8988T (cell line): ENCODE data around the gene ARL13A.
"Not testable (repeated sequence)": the region's sequence is repeated elsewhere in the genome, so short reads cannot be mapped to it uniquely, and the experiment has no call there.

Experiments
- DNase-seq: peaks from one replicate; pipeline ENCODE4 v3.0.0; 2011

The ARL13A gene

GRCh38 chrX:100994352-100995281 is 25.1 kb downstream of the ARL13A start:
- peak; percentile 18 for DNase-seq

DNA sequence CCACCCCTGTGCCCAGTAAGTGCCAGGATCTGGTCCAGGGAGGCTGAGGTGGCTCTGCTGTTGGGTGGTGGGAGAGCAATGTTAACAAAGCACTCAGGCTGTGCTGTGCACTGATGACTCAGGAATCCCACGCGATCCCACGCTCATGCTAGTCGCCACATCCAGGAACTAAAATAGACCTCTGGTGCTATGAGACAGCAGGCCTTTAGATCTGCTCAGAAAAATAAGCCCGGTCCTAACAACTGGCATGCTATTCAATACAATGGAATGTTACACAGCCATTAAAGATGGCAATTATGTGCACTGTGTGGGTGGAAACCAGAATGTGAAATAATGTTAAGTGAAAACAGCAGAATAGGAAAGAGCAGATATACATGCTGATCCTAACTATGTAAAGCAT is 26.0 kb downstream of the ARL13A start:
- DNase-seq, result no peak

DNA sequence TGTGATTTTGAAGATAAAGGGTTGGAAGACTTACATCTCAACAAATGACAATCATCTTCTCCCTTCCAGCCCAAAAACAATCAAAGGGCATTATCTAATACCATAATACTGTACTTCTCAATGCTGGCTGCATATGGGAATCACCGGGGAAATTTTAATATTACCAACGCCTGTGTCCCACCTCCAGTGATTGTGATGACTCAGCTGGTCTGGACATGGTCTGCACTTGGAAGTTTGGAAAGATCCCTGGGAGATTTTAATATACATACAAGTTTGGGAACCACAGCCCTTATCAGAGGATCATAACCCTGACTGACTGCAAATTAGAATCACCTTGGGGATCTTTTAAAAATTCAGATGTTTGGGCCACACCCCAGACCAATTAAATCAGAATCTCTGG is 29.9 kb downstream of the ARL13A start:
- DNase-seq, result no peak

- DNase-seq, result no peak
Observed at GRCh38 chrX:101009090-101009489, 39.6 kb downstream of the ARL13A start.

GRCh38 chrX:101012031-101012430 is 42.5 kb downstream of the ARL13A start:
- not testable (repeated sequence) for DNase-seq

- no peak for DNase-seq
Observed at GRCh38 chrX:101022020-101022419, 52.5 kb downstream of the ARL13A start.

- no peak for DNase-seq
Observed at GRCh38 chrX:101025126-101025525, 55.6 kb downstream of the ARL13A start.

DNA sequence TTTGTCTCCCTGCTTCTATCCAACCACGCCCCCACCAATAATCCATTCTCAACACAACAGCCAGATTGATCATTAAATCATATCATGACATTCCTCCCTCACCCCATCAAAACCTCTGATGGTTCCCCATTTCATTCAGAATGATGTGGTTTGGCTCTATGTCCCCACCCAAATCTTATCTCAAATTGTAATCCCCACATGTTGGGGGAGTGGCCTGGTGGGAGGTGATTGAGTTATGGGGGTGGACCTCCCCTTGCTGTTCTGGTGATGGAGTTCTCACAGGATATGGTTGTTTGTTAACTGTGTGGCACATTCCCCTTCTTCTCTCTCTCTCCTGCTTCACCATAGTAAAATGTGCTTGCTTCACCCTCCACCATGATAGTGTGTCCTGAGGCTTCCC is 59.1 kb downstream of the ARL13A start:
- DNase-seq, result no peak

GRCh38 chrX:101029665-101030064 is 60.2 kb downstream of the ARL13A start:
- no peak for DNase-seq

- DNase-seq, result no peak
Observed at GRCh38 chrX:101037231-101037630, 67.7 kb downstream of the ARL13A start.

DNA sequence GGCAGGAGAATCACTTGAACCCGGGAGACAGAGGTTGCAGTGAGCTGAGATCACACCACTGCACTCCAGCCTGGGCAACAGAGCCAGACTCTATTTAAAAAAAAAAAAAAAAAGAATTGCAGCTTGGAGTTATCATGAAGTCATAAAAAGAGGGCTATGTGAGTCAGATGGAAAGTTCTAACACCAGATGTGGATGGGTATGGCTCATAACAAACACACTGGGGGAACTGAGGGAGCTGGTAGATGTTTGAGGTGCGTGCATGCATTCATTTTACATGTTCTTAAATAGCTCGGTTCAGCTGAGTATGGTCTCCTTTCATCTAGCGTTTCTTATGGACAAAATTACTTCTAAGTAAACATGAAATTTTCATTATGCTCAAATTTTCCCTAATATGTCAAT is 70.7 kb downstream of the ARL13A start:
- no peak for DNase-seq
